B cell (primary cell): Measurements from ENCODE around the gene SLC22A12.

Experiments used
- EZH2 ChIP-seq: IDR thresholded peaks from 2 replicates; pipeline ENCODE4 v1.6.1; 2012; ENCODE audit warnings: borderline replicate concordance, low read depth, mild to moderate bottlenecking, moderate library complexity, low read length; ENCODE audit not compliant: insufficient read depth, poor library complexity, severe bottlenecking
- TF ChIP-seq, protein P1 (sequence below): fragments of 200-600 bp; IDR thresholded peaks from one replicate; pipeline ENCODE4 v1.8.0; 2022; ENCODE audit warnings: antibody characterized with exemption, mild to moderate bottlenecking

GRCh38 chr11:64588701-64589100 lies 2.3 kb upstream of the SLC22A12 start:
- no peak for TF ChIP-seq EZH2
- TF ChIP-seq, protein P1, sequence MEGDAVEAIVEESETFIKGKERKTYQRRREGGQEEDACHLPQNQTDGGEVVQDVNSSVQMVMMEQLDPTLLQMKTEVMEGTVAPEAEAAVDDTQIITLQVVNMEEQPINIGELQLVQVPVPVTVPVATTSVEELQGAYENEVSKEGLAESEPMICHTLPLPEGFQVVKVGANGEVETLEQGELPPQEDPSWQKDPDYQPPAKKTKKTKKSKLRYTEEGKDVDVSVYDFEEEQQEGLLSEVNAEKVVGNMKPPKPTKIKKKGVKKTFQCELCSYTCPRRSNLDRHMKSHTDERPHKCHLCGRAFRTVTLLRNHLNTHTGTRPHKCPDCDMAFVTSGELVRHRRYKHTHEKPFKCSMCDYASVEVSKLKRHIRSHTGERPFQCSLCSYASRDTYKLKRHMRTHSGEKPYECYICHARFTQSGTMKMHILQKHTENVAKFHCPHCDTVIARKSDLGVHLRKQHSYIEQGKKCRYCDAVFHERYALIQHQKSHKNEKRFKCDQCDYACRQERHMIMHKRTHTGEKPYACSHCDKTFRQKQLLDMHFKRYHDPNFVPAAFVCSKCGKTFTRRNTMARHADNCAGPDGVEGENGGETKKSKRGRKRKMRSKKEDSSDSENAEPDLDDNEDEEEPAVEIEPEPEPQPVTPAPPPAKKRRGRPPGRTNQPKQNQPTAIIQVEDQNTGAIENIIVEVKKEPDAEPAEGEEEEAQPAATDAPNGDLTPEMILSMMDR, result no peak
